ENCODE measurements around the gene CLDN9.

CLDN9 gene

GRCh38 chr16:3059723-3060242 is 47.1 kb downstream of the CLDN9 start:
- ChIA-PET POLR2A (interaction anchor here (1.1 to 1.9 kb wide), 8 partner anchors 10 to 72 kb away, joined by 3 to 17 read pairs (median 4); partner anchors contain the start of gene ZSCAN10), CTCF (interaction anchor here (0.6 to 5.3 kb wide), 26 partner anchors 10 to 275 kb away, joined by 3 to 54 read pairs (median 4); partner anchors contain the start of genes OR1F1, ZNF205 and ZSCAN10)
- TF ChIP-seq ZNF239 (tag by site-specific recombination; IDR thresholded peaks at IDR 0.05), result no peak
- no peak for TF ChIP-seq ZNF785 (tag by site-specific recombination; IDR thresholded peaks at IDR 0.05)
- TF ChIP-seq ZEB2 (tag by site-specific recombination; IDR thresholded peaks at IDR 0.05), result no peak
- TF ChIP-seq ZNF677 (tag by site-specific recombination; IDR thresholded peaks at IDR 0.05), result no peak
- TF ChIP-seq EGR2 (tag by site-specific recombination; IDR thresholded peaks at IDR 0.05; ENCODE audit: low read depth), result 0 out of 2 replicates have a peak, but pooled peaks have one; percentile 19
- no peak for TF ChIP-seq ZNF433 (tag by site-specific recombination; IDR thresholded peaks at IDR 0.05; ENCODE audit: low read depth)
- TF ChIP-seq BCL11B (tag by site-specific recombination; IDR thresholded peaks at IDR 0.05; ENCODE audit: low read depth), result no peak
- no peak for TF ChIP-seq ZNF350 (tag by site-specific recombination; IDR thresholded peaks at IDR 0.05)
- 0 out of 2 replicates have a peak, but pooled peaks have one; percentile 26 for TF ChIP-seq GLI4 (tag by site-specific recombination; IDR thresholded peaks at IDR 0.05)
- no peak for TF ChIP-seq ZNF169 (tag by site-specific recombination; IDR thresholded peaks at IDR 0.05)
- no peak for TF ChIP-seq ZNF843 (tag by site-specific recombination; IDR thresholded peaks at IDR 0.05)
- TF ChIP-seq ZNF423 (tag by site-specific recombination; IDR thresholded peaks at IDR 0.05), result no peak
- TF ChIP-seq ZBTB44 (tag by site-specific recombination; IDR thresholded peaks at IDR 0.05), result no peak
- TF ChIP-seq ZNF26 (tag by site-specific recombination; IDR thresholded peaks at IDR 0.05), result no peak
- TF ChIP-seq ZNF571 (tag by site-specific recombination; IDR thresholded peaks at IDR 0.05), result no peak
- no peak for TF ChIP-seq ZNF302 (tag by site-specific recombination; IDR thresholded peaks at IDR 0.05; ENCODE audit: low read depth)
- peak; percentile 16; the same call in 1 of the 2 replicates for TF ChIP-seq ZBTB20 (tag by site-specific recombination; IDR thresholded peaks at IDR 0.05)
- no peak for TF ChIP-seq ZNF629 (tag by site-specific recombination; IDR thresholded peaks at IDR 0.05)
- TF ChIP-seq KLF8 (tag by site-specific recombination; IDR thresholded peaks at IDR 0.05), result no peak
- TF ChIP-seq ZBTB21 (tag by site-specific recombination; IDR thresholded peaks at IDR 0.05), result no peak
- TF ChIP-seq ZNF174 (tag by site-specific recombination; IDR thresholded peaks at IDR 0.05), result no peak
- TF ChIP-seq ZNF132 (tag by site-specific recombination; IDR thresholded peaks at IDR 0.05; ENCODE audit: borderline replicate concordance), result no peak
- no peak for TF ChIP-seq REPIN1 (tag by site-specific recombination; IDR thresholded peaks at IDR 0.05; ENCODE audit: low read depth)
- TF ChIP-seq PRDM10 (tag by site-specific recombination; IDR thresholded peaks at IDR 0.05), result no peak
- no peak for TF ChIP-seq ZBTB26 (tag by site-specific recombination; optimal IDR thresholded peaks at IDR 0.05)
- TF ChIP-seq ZNF664 (tag by site-specific recombination; IDR thresholded peaks at IDR 0.05), result no peak
- no peak for TF ChIP-seq ZSCAN5A (tag by site-specific recombination; IDR thresholded peaks at IDR 0.05)
- TF ChIP-seq ZNF311 (tag by site-specific recombination; IDR thresholded peaks at IDR 0.05; ENCODE audit: borderline replicate concordance), result no peak
- no peak for TF ChIP-seq ZNF473 (tag by site-specific recombination; IDR thresholded peaks at IDR 0.05)
- TF ChIP-seq ZNF670 (tag by site-specific recombination; IDR thresholded peaks at IDR 0.05; ENCODE audit: low read depth), result no peak
- no peak for TF ChIP-seq SCRT2 (tag by site-specific recombination; IDR thresholded peaks at IDR 0.05)

More at GRCh38 chr16:3059723-3060242, 47.1 kb downstream of the CLDN9 start:
- peaks cover 0 to 13% of the 10 kb centered on the region in 2 experiments; a peak in 2 of 3 replicates for H3K36me3 ChIP-seq (ENCODE audit: control insufficient read depth in 2 of 2, insufficient read depth in 1 of 2, low read length in 2 of 2)
- peak overlapping the region; percentile 56; the same call in 1 of the 2 replicates for H3K27ac ChIP-seq (ENCODE audit: extremely low read depth, low read depth, low read length)
- peak overlapping the region; percentile 33 for H3K4me3 ChIP-seq (ENCODE audit: low read depth, low read length)
- no peaks in the 10 kb centered on the region for H3K9me3 ChIP-seq (ENCODE audit: control insufficient read depth, insufficient read depth, low read depth, low read length)
- peaks cover 3% of the 10 kb centered on the region for H3K4me1 ChIP-seq (ENCODE audit: control insufficient read depth, insufficient read depth, low read length)

Measured in HEK293 (cell line).